ENCODE data around the gene PARP12.

PARP12 gene

GRCh38 chr7:140044251-140044650 lies 18.5 kb downstream of the PARP12 start:
- Histone ChIP-seq H3K36me3 (ENCODE audit: control insufficient read depth, insufficient read depth, low read length) (no peaks in the 10 kb centered on the region), H3K4me3 (ENCODE audit: low read depth, low read length) (no peak overlapping the region), H3K9me3 (ENCODE audit: control insufficient read depth, insufficient read depth, low read length) (no peaks in the 10 kb centered on the region), H3K4me1 (ENCODE audit: control insufficient read depth, insufficient read depth, low read length) (no peaks in the 10 kb centered on the region), H3K27me3 (ENCODE audit: control insufficient read depth, insufficient read depth, low read length) (no peaks in the 10 kb centered on the region), H3K9ac (ENCODE audit: low read depth, low read length) (no peak overlapping the region)

GRCh38 chr7:140042386-140042670 lies 20.4 kb downstream of the PARP12 start:
- no peaks in the 10 kb centered on the region for H3K4me1 ChIP-seq (ENCODE audit: control insufficient read depth, insufficient read depth, low read length)
- no peaks in the 10 kb centered on the region for H3K27me3 ChIP-seq (ENCODE audit: control insufficient read depth, insufficient read depth, low read length)
- H3K4me3 ChIP-seq (ENCODE audit: low read depth, low read length), result no peak overlapping the region
- H3K36me3 ChIP-seq (ENCODE audit: control insufficient read depth, insufficient read depth, low read length), result no peaks in the 10 kb centered on the region
- no peaks in the 10 kb centered on the region for H3K9me3 ChIP-seq (ENCODE audit: control insufficient read depth, insufficient read depth, low read length)
- no peak overlapping the region for H3K9ac ChIP-seq (ENCODE audit: low read depth, low read length)

GRCh38 chr7:140041659-140042385 lies 20.9 kb downstream of the PARP12 start:
- no peak overlapping the region for H3K4me3 ChIP-seq (ENCODE audit: low read depth, low read length)
- H3K4me1 ChIP-seq (ENCODE audit: control insufficient read depth, insufficient read depth, low read length), result no peaks in the 10 kb centered on the region
- H3K36me3 ChIP-seq (ENCODE audit: control insufficient read depth, insufficient read depth, low read length), result peaks cover 3% of the 10 kb centered on the region
- no peaks in the 10 kb centered on the region for H3K27me3 ChIP-seq (ENCODE audit: control insufficient read depth, insufficient read depth, low read length)
- H3K9me3 ChIP-seq (ENCODE audit: control insufficient read depth, insufficient read depth, low read length), result no peaks in the 10 kb centered on the region
- no peak overlapping the region for H3K9ac ChIP-seq (ENCODE audit: low read depth, low read length)

DNA sequence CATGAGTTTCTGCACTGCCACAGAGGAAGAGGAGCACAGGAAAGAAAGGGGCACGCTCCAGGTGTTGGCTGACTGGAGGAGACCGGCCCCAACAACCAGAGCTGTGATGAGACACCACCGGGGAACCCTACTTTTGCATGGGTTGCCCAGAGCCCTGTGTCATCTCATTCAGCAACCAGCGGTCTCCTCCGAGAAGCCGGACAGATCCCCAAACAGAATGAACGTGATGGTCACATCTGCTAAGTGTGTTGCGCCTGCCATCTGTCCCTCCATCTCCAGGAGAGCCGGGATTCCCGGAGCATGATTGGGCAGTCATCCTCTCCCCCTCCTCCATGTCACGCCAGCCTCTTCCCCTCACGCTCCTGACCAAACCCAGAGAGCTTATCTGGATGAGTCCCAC lies 22.9 kb downstream of the PARP12 start:
- no peaks in the 10 kb centered on the region for H3K9me3 ChIP-seq (ENCODE audit: control insufficient read depth, insufficient read depth, low read length)
- no peaks in the 10 kb centered on the region for H3K4me1 ChIP-seq (ENCODE audit: control insufficient read depth, insufficient read depth, low read length)
- peaks cover 3% of the 10 kb centered on the region for H3K36me3 ChIP-seq (ENCODE audit: control insufficient read depth, insufficient read depth, low read length)
- no peak overlapping the region for H3K9ac ChIP-seq (ENCODE audit: low read depth, low read length)
- H3K27me3 ChIP-seq (ENCODE audit: control insufficient read depth, insufficient read depth, low read length), result no peaks in the 10 kb centered on the region
- H3K4me3 ChIP-seq (ENCODE audit: low read depth, low read length), result no peak overlapping the region

DNA sequence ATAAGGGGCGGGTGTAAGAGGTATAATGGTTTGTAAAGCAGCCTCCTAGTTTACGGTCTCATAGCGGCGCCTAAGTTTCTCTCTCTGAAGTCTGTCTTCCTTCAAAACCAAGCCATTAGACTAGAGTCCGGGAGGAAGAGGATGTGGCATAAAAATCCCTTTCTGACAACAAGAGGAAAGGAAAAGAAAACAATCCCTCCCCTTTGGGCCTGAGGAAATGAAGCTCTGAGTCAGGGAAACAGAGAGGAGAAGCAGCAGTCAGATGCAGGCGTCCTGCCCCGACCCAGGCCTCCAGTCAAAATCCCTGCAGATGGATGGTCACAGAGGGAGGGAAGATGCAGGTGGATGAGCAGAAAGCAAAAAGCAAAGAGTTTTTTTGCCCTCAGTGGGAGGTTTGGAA lies 23.7 kb downstream of the PARP12 start:
- H3K27me3 ChIP-seq (ENCODE audit: control insufficient read depth, insufficient read depth, low read length), result no peaks in the 10 kb centered on the region
- no peak overlapping the region for H3K9ac ChIP-seq (ENCODE audit: low read depth, low read length)
- H3K9me3 ChIP-seq (ENCODE audit: control insufficient read depth, insufficient read depth, low read length), result no peaks in the 10 kb centered on the region
- H3K4me3 ChIP-seq (ENCODE audit: low read depth, low read length), result no peak overlapping the region
- H3K4me1 ChIP-seq (ENCODE audit: control insufficient read depth, insufficient read depth, low read length), result no peaks in the 10 kb centered on the region
- peaks cover 3% of the 10 kb centered on the region for H3K36me3 ChIP-seq (ENCODE audit: control insufficient read depth, insufficient read depth, low read length)

GRCh38 chr7:140036224-140036962 lies 26.4 kb downstream of the PARP12 start:
- Histone ChIP-seq H3K4me3 (ENCODE audit: low read depth, low read length) (no peak overlapping the region), H3K27me3 (ENCODE audit: control insufficient read depth, insufficient read depth, low read length) (no peaks in the 10 kb centered on the region), H3K9ac (ENCODE audit: low read depth, low read length) (no peak overlapping the region), H3K9me3 (ENCODE audit: control insufficient read depth, insufficient read depth, low read length) (no peaks in the 10 kb centered on the region), H3K36me3 (ENCODE audit: control insufficient read depth, insufficient read depth, low read length) (peaks cover 3% of the 10 kb centered on the region), H3K4me1 (ENCODE audit: control insufficient read depth, insufficient read depth, low read length) (no peaks in the 10 kb centered on the region)

GRCh38 chr7:140035400-140036223 lies 27.1 kb downstream of the PARP12 start:
- H3K36me3 ChIP-seq (ENCODE audit: control insufficient read depth, insufficient read depth, low read length), result peaks cover 3% of the 10 kb centered on the region
- H3K4me1 ChIP-seq (ENCODE audit: control insufficient read depth, insufficient read depth, low read length), result no peaks in the 10 kb centered on the region
- no peak overlapping the region for H3K9ac ChIP-seq (ENCODE audit: low read depth, low read length)
- no peaks in the 10 kb centered on the region for H3K27me3 ChIP-seq (ENCODE audit: control insufficient read depth, insufficient read depth, low read length)
- no peak overlapping the region for H3K4me3 ChIP-seq (ENCODE audit: low read depth, low read length)
- no peaks in the 10 kb centered on the region for H3K9me3 ChIP-seq (ENCODE audit: control insufficient read depth, insufficient read depth, low read length)

DNA sequence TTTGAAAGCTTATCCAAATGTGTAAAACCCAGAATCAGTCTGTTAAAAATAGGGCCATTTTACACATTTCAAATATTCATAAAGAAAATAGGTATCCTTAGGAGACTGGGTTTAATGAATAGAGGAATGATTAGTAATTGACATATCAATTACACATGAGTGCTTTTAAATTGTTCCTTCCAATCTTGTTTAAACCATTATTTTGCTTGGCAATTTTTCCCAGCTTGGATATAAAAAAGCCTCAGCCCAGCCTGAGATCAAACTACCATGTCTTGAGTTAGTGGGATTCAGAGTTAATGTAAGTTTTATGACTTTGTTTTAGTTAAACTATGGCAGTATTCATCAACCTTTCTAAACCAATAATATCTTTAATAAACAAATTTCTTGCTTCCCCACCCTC lies 28.3 kb downstream of the PARP12 start:
- Histone ChIP-seq H3K36me3 (ENCODE audit: control insufficient read depth, insufficient read depth, low read length) (peaks cover 3% of the 10 kb centered on the region), H3K9me3 (ENCODE audit: control insufficient read depth, insufficient read depth, low read length) (no peaks in the 10 kb centered on the region), H3K4me1 (ENCODE audit: control insufficient read depth, insufficient read depth, low read length) (no peaks in the 10 kb centered on the region), H3K9ac (ENCODE audit: low read depth, low read length) (no peak overlapping the region), H3K4me3 (ENCODE audit: low read depth, low read length) (no peak overlapping the region), H3K27me3 (ENCODE audit: control insufficient read depth, insufficient read depth, low read length) (no peaks in the 10 kb centered on the region)

GRCh38 chr7:140033779-140034363 lies 28.9 kb downstream of the PARP12 start:
- no peak overlapping the region for H3K9ac ChIP-seq (ENCODE audit: low read depth, low read length)
- H3K4me1 ChIP-seq (ENCODE audit: control insufficient read depth, insufficient read depth, low read length), result no peaks in the 10 kb centered on the region
- H3K36me3 ChIP-seq (ENCODE audit: control insufficient read depth, insufficient read depth, low read length), result peaks cover 3% of the 10 kb centered on the region
- no peaks in the 10 kb centered on the region for H3K27me3 ChIP-seq (ENCODE audit: control insufficient read depth, insufficient read depth, low read length)
- no peak overlapping the region for H3K4me3 ChIP-seq (ENCODE audit: low read depth, low read length)
- no peaks in the 10 kb centered on the region for H3K9me3 ChIP-seq (ENCODE audit: control insufficient read depth, insufficient read depth, low read length)

DNA sequence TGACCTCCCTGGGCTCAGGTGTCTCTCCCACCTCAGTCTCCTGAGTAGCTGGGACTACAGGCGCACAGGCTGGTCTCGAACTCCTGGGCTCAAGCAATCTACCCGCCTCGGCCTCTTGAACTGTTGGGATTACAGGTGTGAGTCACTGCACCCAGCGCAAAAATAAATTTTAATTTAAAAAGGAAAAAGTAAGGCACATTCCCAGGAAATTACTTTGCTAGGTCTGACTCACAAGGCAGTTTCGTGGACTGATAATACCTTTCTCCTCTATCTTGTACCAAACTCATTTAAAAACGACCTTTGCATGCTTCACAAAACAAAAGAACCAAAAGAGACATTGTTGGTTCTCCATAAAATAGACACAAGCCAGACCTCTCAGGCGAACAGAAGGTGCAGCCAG lies 29.7 kb downstream of the PARP12 start:
- Histone ChIP-seq H3K27me3 (ENCODE audit: control insufficient read depth, insufficient read depth, low read length) (no peaks in the 10 kb centered on the region), H3K4me1 (ENCODE audit: control insufficient read depth, insufficient read depth, low read length) (no peaks in the 10 kb centered on the region), H3K36me3 (ENCODE audit: control insufficient read depth, insufficient read depth, low read length) (peaks cover 3% of the 10 kb centered on the region), H3K4me3 (ENCODE audit: low read depth, low read length) (no peak overlapping the region), H3K9me3 (ENCODE audit: control insufficient read depth, insufficient read depth, low read length) (no peaks in the 10 kb centered on the region), H3K9ac (ENCODE audit: low read depth, low read length) (no peak overlapping the region)

GRCh38 chr7:140031364-140031763 lies 31.4 kb downstream of the PARP12 start:
- H3K4me3 ChIP-seq (ENCODE audit: low read depth, low read length), result no peak overlapping the region
- H3K36me3 ChIP-seq (ENCODE audit: control insufficient read depth, insufficient read depth, low read length), result peaks cover 5% of the 10 kb centered on the region
- H3K4me1 ChIP-seq (ENCODE audit: control insufficient read depth, insufficient read depth, low read length), result no peaks in the 10 kb centered on the region
- no peaks in the 10 kb centered on the region for H3K27me3 ChIP-seq (ENCODE audit: control insufficient read depth, insufficient read depth, low read length)
- H3K9me3 ChIP-seq (ENCODE audit: control insufficient read depth, insufficient read depth, low read length), result no peaks in the 10 kb centered on the region
- H3K9ac ChIP-seq (ENCODE audit: low read depth, low read length), result no peak overlapping the region

All from iPS-15b (cell line).